H1 (cell line): ENCODE results near the gene BCL2L12. TPM values are rescaled to one million over a fixed set of nuclear protein-coding genes. Genes with fewer than 3 reads are reported as not detected.

Experiments used
- CTCF ChIA-PET: fragments of 300-600 bp; sonication (Branson Sonifier 250); formaldehyde crosslinking; loops from one replicate; lab custom pipeline; 2021; ENCODE audit not compliant: partially characterized antibody; lab: Charles Lee
- POLR2A ChIA-PET: fragments of 300-600 bp; sonication (Branson Sonifier 250); formaldehyde crosslinking; loops from one replicate; lab custom pipeline; 2021; ENCODE audit warnings: inconsistent platforms; ENCODE audit not compliant: partially characterized antibody; lab: Charles Lee
- DNase-seq, 2 experiments: peaks; one replicate each; pipeline versions ENCODE4 v3.0.0 to v3.0.0-alpha.2; 2010 to 2022; ENCODE audit warnings: low spot score in 2 of 2, low read depth in 1 of 2, mixed read lengths in 1 of 2
- FAIRE-seq: peaks from 2 replicates; lab custom pipeline; 2011; peaks lifted over from hg19 to GRCh38; lab: Jason Lieb, UNC
- H2AFZ ChIP-seq: 2 replicates; pipeline ENCODE4 v1.8.1; 2012; ENCODE audit warnings: low read length, inconsistent platforms
- H2AK5ac ChIP-seq: 2 replicates; pipeline ENCODE4 v1.6.1; 2013; ENCODE audit warnings: low read depth, low read length
- H2BK120ac ChIP-seq: replicated peaks from 2 replicates; pipeline ENCODE3; 2013; ENCODE audit warnings: low read depth, low read length, inconsistent platforms
- H2BK12ac ChIP-seq: 2 replicates; pipeline ENCODE4 v1.6.1; 2013; ENCODE audit warnings: low read depth, low read length
- H2BK15ac ChIP-seq: 2 replicates; pipeline ENCODE4 v1.6.1; 2013; ENCODE audit warnings: low read length
- H2BK20ac ChIP-seq: 2 replicates; pipeline ENCODE4 v1.6.1; 2013; ENCODE audit warnings: low read length
- H2BK5ac ChIP-seq: 2 replicates; pipeline ENCODE4 v1.6.1; 2013; ENCODE audit warnings: low read depth, low read length
- H3K14ac ChIP-seq: 2 replicates; pipeline ENCODE4 v1.6.1; 2013; ENCODE audit warnings: inconsistent platforms; ENCODE audit not compliant: insufficient read length
- H3K18ac ChIP-seq: 2 replicates; pipeline ENCODE4 v1.6.1; 2013; ENCODE audit warnings: low read length; ENCODE audit errors: extremely low read depth
- H3K23ac ChIP-seq: 2 replicates; pipeline ENCODE4 v1.6.1; 2013; ENCODE audit warnings: inconsistent platforms; ENCODE audit not compliant: insufficient read length
- H3K23me2 ChIP-seq: 2 replicates; pipeline ENCODE4 v1.6.1; 2013; ENCODE audit warnings: low read depth, low read length
- H3K27ac ChIP-seq: 2 replicates; pipeline ENCODE4 v1.6.1; 2011; ENCODE audit warnings: low read depth, low read length, inconsistent platforms
- H3K27me3 ChIP-seq, 4 experiments: replicated peaks in 1 of 4; 1 replicate in 1 of 4; 2 replicates in 3 of 4; pipeline versions ENCODE4 v1.6.1 to v1.8.1; 2011 to 2013; ENCODE audit warnings: low read length in 3 of 4, mild to moderate bottlenecking in 3 of 4, inconsistent platforms in 2 of 4, mixed read lengths in 2 of 4, moderate library complexity in 1 of 4; ENCODE audit not compliant: control insufficient read depth in 3 of 4, insufficient read depth in 3 of 4; ENCODE audit errors: extremely low read depth in 1 of 4
- H3K36me3 ChIP-seq, 4 experiments: 2 replicates each; pipeline versions ENCODE4 v1.6.1 to v1.8.1; 2011 to 2013; ENCODE audit warnings: mild to moderate bottlenecking in 4 of 4, low read length in 3 of 4, moderate library complexity in 2 of 4, control low read depth in 1 of 4, inconsistent platforms in 1 of 4; ENCODE audit not compliant: insufficient read depth in 4 of 4, control insufficient read depth in 2 of 4
- H3K4ac ChIP-seq: replicated peaks from 2 replicates; pipeline ENCODE3; 2013; ENCODE audit warnings: low read length, low read depth, mixed read lengths, inconsistent platforms; ENCODE audit not compliant: insufficient read length
- H3K4me1 ChIP-seq, 4 experiments: replicated peaks in 1 of 4; 1 replicate in 1 of 4; 2 replicates in 3 of 4; pipeline versions ENCODE4 v1.6.1 to v1.8.1; 2011 to 2013; ENCODE audit warnings: low read length in 3 of 4, inconsistent platforms in 2 of 4, mixed read lengths in 1 of 4; ENCODE audit not compliant: insufficient read depth in 4 of 4, control insufficient read depth in 3 of 4
- H3K4me2 ChIP-seq, 2 experiments: 2 replicates each; pipeline versions ENCODE4 v1.6.1 to v1.8.1; 2011 to 2013; ENCODE audit warnings: low read depth in 2 of 2, low read length in 2 of 2, control low read depth in 1 of 2, inconsistent platforms in 1 of 2, mild to moderate bottlenecking in 1 of 2; ENCODE audit not compliant: insufficient read depth in 1 of 2
- H3K4me3 ChIP-seq, 4 experiments: fragments of 200-600, 300-600 bp in 1 of 4; sonication (generic), shearing (Covaris generic), sonication (Bioruptor Twin) in 1 of 4; 2 replicates each; pipeline versions ENCODE4 v1.5.1 to v1.8.1; 2011 to 2016; ENCODE audit warnings: low read length in 4 of 4, low read depth in 3 of 4, control low read depth in 2 of 4, inconsistent platforms in 2 of 4, mild to moderate bottlenecking in 2 of 4, mixed read lengths in 1 of 4, moderate library complexity in 1 of 4; ENCODE audit not compliant: insufficient read depth in 2 of 4; ENCODE audit errors: extremely low read depth in 1 of 4
- H3K56ac ChIP-seq: replicated peaks from 2 replicates; pipeline ENCODE3; 2013; ENCODE audit warnings: low read depth, mild to moderate bottlenecking, mixed read lengths, low read length, inconsistent platforms; ENCODE audit not compliant: insufficient read length
- H3K79me1 ChIP-seq: 2 replicates; pipeline ENCODE4 v1.6.1; 2013; ENCODE audit warnings: low read depth, low read length, control low read depth
- H3K79me2 ChIP-seq, 2 experiments: 2 replicates each; pipeline versions ENCODE4 v1.6.1 to v1.8.1; 2012 to 2013; ENCODE audit warnings: low read length in 2 of 2, mild to moderate bottlenecking in 2 of 2, inconsistent platforms in 1 of 2; ENCODE audit not compliant: insufficient read depth in 2 of 2, control insufficient read depth in 1 of 2
- H3K9ac ChIP-seq, 4 experiments: replicated peaks in 1 of 4; 1 replicate in 1 of 4; 2 replicates in 3 of 4; pipeline versions ENCODE4 v1.6.1 to v1.8.1; 2011 to 2013; ENCODE audit warnings: low read depth in 3 of 4, low read length in 3 of 4, control low read depth in 2 of 4, mild to moderate bottlenecking in 2 of 4, moderate library complexity in 2 of 4, inconsistent platforms in 1 of 4; ENCODE audit errors: extremely low read depth in 1 of 4
- H3K9me3 ChIP-seq, 2 experiments: 2 replicates each; pipeline versions ENCODE4 v1.6.1 to v1.8.1; 2012 to 2013; ENCODE audit warnings: mild to moderate bottlenecking in 2 of 2, moderate library complexity in 2 of 2, control low read depth in 1 of 2, inconsistent platforms in 1 of 2, low read depth in 1 of 2, low read length in 1 of 2, mixed read lengths in 1 of 2; ENCODE audit not compliant: insufficient read depth in 2 of 2
- H4K20me1 ChIP-seq, 2 experiments: replicated peaks in 1 of 2; 2 replicates each; pipeline versions ENCODE3 to v1.8.1; 2011 to 2013; ENCODE audit warnings: inconsistent platforms in 2 of 2, low read length in 2 of 2, mild to moderate bottlenecking in 1 of 2; ENCODE audit not compliant: insufficient read depth in 2 of 2, control insufficient read depth in 1 of 2
- H4K5ac ChIP-seq: 2 replicates; pipeline ENCODE4 v1.6.1; 2013; ENCODE audit warnings: low read length, low read depth, mixed read lengths, inconsistent platforms; ENCODE audit not compliant: insufficient read length
- H4K8ac ChIP-seq: 2 replicates; pipeline ENCODE4 v1.8.0; 2013; ENCODE audit warnings: mild to moderate bottlenecking, moderate library complexity, low read length, inconsistent platforms; ENCODE audit not compliant: insufficient read depth; ENCODE audit errors: extremely low read depth
- H4K91ac ChIP-seq: replicated peaks from 2 replicates; pipeline ENCODE3; 2013; ENCODE audit warnings: low read length, mixed read lengths, inconsistent platforms; ENCODE audit not compliant: insufficient read length
- CHD1 ChIP-seq: IDR thresholded peaks from 2 replicates; pipeline ENCODE4 v1.6.1; 2012; ENCODE audit warnings: low read depth, low read length, improper control_type of control experiment
- TBP ChIP-seq: IDR thresholded peaks from 2 replicates; pipeline ENCODE4 v1.6.1; 2011; ENCODE audit warnings: low read depth, low read length, improper control_type of control experiment
- YY1 ChIP-seq: IDR thresholded peaks from 2 replicates; pipeline ENCODE4 v1.6.1; 2011; ENCODE audit warnings: low read depth, mild to moderate bottlenecking, low read length
- WGBS, 2 experiments: shearing (Covaris generic) in 1 of 2; methylation state at CpG; one replicate each; pipeline versions ENCODE4 v1.1.6 to v1.1.7; 2013 to 2015; ENCODE audit warnings: low lambda C conversion rate in 2 of 2, mixed read lengths in 2 of 2, inconsistent platforms in 1 of 2, low coverage in 1 of 2, missing lambda C conversion rate in 1 of 2; ENCODE audit not compliant: insufficient replicate concordance in 2 of 2, insufficient coverage in 1 of 2, insufficient read length in 1 of 2; ENCODE audit errors: extremely low coverage in 1 of 2, missing lambda C conversion rate in 1 of 2; 5-methylcytosine and 5-hydroxymethylcytosine counted together
- polyA plus RNA-seq, 7 experiments: library from polyadenylated mRNA; depleted of rRNA in 3 of 7; stranded (reverse) in 5 of 7; unstranded in 2 of 7; fragments of >200 nt in 5 of 7; fragments of 200-250 nt in 2 of 7; gene quantifications; 1 replicate in 5 of 7; 2 replicates in 1 of 7; 4 replicates in 1 of 7; pipeline versions ENCODE4 v1.2.1 to v1.2.3, GENCODE V29; 2011 to 2013; ENCODE audit warnings: missing spikeins in 2 of 7, mixed read lengths in 2 of 7
- total RNA-seq: library from RNA; stranded (reverse); fragmentation: NEBNext Ultra II Directional; extraction: Animal tissue kit (Norgen Biotek cat#: 25700); gene quantifications from 2 replicates; pipeline ENCODE4 v1.2.1, GENCODE V29; 2021
- TF ChIP-seq, protein P1 (sequence below), 3 experiments: IDR thresholded peaks; 1 replicate in 2 of 3; 2 replicates in 1 of 3; pipeline versions ENCODE4 v1.5.1 to v1.6.1; 2011; ENCODE audit warnings: low read length in 3 of 3, mild to moderate bottlenecking in 3 of 3, inconsistent platforms in 2 of 3, low read depth in 1 of 3, moderate library complexity in 1 of 3; ENCODE audit not compliant: insufficient read depth in 1 of 3; ENCODE audit errors: control extremely low read depth in 1 of 3

Gene BCL2L12
- total and polyA plus RNA-seq, 2 of the 8 experiments (the other 6 are each of a cell fraction or from before 2014, with no cell fraction given) = 126 to 209 TPM

DNA sequence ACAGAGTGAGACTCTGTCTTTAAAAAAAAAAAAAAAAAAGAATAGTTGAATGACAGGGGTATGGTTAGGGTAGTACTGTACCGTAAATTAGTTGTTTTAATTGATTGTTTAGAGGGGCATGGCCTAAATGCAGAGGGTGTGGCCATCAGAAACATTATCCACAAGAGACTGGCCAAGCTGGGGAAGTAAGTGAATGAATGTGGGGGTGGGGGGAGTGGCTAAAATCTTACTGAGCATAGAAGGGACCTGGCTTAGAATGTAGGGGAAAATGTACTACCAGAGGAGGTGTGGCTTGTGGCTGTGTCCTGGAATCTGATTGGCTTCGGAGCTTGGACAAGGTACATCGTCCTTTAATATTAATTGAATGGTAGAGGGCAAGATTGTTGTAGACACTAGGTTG lies 3.8 kb downstream of the BCL2L12 start:
- peaks cover 2 to 21% (median 9%) of the 10 kb centered on the region in 4 experiments; a peak in 7 of 8 replicates for H3K36me3 ChIP-seq
- no peaks in the 10 kb centered on the region for H3K27me3 ChIP-seq
- peaks cover 12% of the 10 kb centered on the region for H3K23me2 ChIP-seq
- H3K4me2 ChIP-seq = no peak overlapping the region
- H3K4ac ChIP-seq = no peak overlapping the region
- H4K20me1 ChIP-seq = peaks cover 0 to 3% of the 10 kb centered on the region in 2 experiments
- H3K79me2 ChIP-seq = peaks cover 5 to 25% of the 10 kb centered on the region in 2 experiments; a peak in 2 of 4 replicates
- no peak overlapping the region for H3K4me3 ChIP-seq
- no peak overlapping the region for H3K27ac ChIP-seq
- H4K8ac ChIP-seq = no peak overlapping the region
- no peak overlapping the region for H2BK5ac ChIP-seq
- no peak overlapping the region for H4K91ac ChIP-seq
- H3K79me1 ChIP-seq = no peaks in the 10 kb centered on the region; the same call in none of the 2 replicates
- no peak overlapping the region for H2BK20ac ChIP-seq
- H2AK5ac ChIP-seq = no peak overlapping the region
- DNase-seq (no peak), FAIRE-seq (no peak)
- CTCF ChIA-PET = interaction anchor here (0.6 to 7.4 kb wide), 7 partner anchors 9 to 99 kb away, joined by 3 to 39 read pairs (median 7); no protein-coding TSS in a partner anchor
- no peak overlapping the region for H3K56ac ChIP-seq
- H3K4me1 ChIP-seq = peaks cover 0 to 9% (median 3%) of the 10 kb centered on the region in 4 experiments; a peak in 4 of 7 replicates
- no peak overlapping the region for H2BK15ac ChIP-seq
- H3K18ac ChIP-seq = no peak overlapping the region
- no peaks in the 10 kb centered on the region for H3K9me3 ChIP-seq
- H4K5ac ChIP-seq = no peak overlapping the region
- no peak overlapping the region for H3K23ac ChIP-seq
- POLR2A ChIA-PET = interaction anchor here (1.0 to 18.0 kb wide), 7 partner anchors 4 to 72 kb away, joined by 3 to 275 read pairs (median 6); partner anchors contain the start of genes ADM5, BCL2L12, CPT1C and IRF3
- H2BK12ac ChIP-seq = no peak overlapping the region
- no peak overlapping the region for H2BK120ac ChIP-seq
- no peak overlapping the region for H3K9ac ChIP-seq
- WGBS, 2 experiments = 96% methylated on average over 3 of the region's 3 CpGs; no CpG with 5 or more reads in 1 of the 2 experiments
- H3K14ac ChIP-seq = no peak overlapping the region
- no peak overlapping the region for H2AFZ ChIP-seq
- TF ChIP-seq CHD1 = no peak
- no peak for TF ChIP-seq YY1
- no peak for TF ChIP-seq TBP
- TF ChIP-seq, protein P1, sequence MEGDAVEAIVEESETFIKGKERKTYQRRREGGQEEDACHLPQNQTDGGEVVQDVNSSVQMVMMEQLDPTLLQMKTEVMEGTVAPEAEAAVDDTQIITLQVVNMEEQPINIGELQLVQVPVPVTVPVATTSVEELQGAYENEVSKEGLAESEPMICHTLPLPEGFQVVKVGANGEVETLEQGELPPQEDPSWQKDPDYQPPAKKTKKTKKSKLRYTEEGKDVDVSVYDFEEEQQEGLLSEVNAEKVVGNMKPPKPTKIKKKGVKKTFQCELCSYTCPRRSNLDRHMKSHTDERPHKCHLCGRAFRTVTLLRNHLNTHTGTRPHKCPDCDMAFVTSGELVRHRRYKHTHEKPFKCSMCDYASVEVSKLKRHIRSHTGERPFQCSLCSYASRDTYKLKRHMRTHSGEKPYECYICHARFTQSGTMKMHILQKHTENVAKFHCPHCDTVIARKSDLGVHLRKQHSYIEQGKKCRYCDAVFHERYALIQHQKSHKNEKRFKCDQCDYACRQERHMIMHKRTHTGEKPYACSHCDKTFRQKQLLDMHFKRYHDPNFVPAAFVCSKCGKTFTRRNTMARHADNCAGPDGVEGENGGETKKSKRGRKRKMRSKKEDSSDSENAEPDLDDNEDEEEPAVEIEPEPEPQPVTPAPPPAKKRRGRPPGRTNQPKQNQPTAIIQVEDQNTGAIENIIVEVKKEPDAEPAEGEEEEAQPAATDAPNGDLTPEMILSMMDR (IDR thresholded peaks at IDR 0.05; ENCODE audit: control extremely low read depth in 1 of 3, insufficient read depth in 1 of 3, low read depth in 1 of 3, low read length in 3 of 3) = no peak
